WTC11 (cell line): Measurements from ENCODE around the gene BCL2L11. TPM values are rescaled to one million over a fixed set of nuclear protein-coding genes. Genes with fewer than 3 reads are reported as not detected.

ENCODE experiments used
- ATAC-seq: fragments of 200-7000 bp; cut with Tn5 transposase; 2 replicates; pipeline ENCODE4 v1.10.0; 2021; ENCODE audit warnings: mild to moderate bottlenecking, moderate library complexity
- CTCF ChIA-PET: fragments of 300-600 bp; sonication (Branson Sonifier 250); formaldehyde crosslinking; loops from one replicate; lab custom pipeline; 2021; ENCODE audit warnings: antibody characterized with exemption; lab: Charles Lee
- POLR2A ChIA-PET: fragments of 350-600 bp; sonication (Branson Sonifier 250); formaldehyde crosslinking; loops from one replicate; lab custom pipeline; 2021; ENCODE audit warnings: antibody characterized with exemption; lab: Charles Lee
- DNase-seq: peaks from one replicate; pipeline ENCODE4 v3.0.0; 2021; ENCODE audit warnings: low spot score
- H3K27ac Mint-ChIP-seq: 2 replicates; pipeline ENCODE4 v1.8.0; 2021; ENCODE audit warnings: mixed read lengths
- H3K27me3 Mint-ChIP-seq: 2 replicates; pipeline ENCODE4 v1.8.0; 2021; ENCODE audit warnings: low read depth, mild to moderate bottlenecking, moderate library complexity, mixed read lengths
- H3K36me3 Mint-ChIP-seq: 2 replicates; pipeline ENCODE4 v1.8.0; 2021; ENCODE audit warnings: mixed read lengths
- H3K4me1 Mint-ChIP-seq: 2 replicates; pipeline ENCODE4 v1.8.0; 2022; ENCODE audit warnings: mixed read lengths
- H3K4me3 Mint-ChIP-seq: 2 replicates; pipeline ENCODE4 v1.8.0; 2021; ENCODE audit warnings: mild to moderate bottlenecking, moderate library complexity, mixed read lengths
- H3K9me3 Mint-ChIP-seq: 2 replicates; pipeline ENCODE4 v1.8.0; 2021; ENCODE audit warnings: mixed read lengths
- AFF4 ChIP-seq: sonication (generic); formaldehyde crosslinking; IDR thresholded peaks from 2 replicates; pipeline ENCODE4 v1.8.1; 2023; ENCODE audit warnings: mild to moderate bottlenecking, missing genetic modification reagents, borderline replicate concordance
- ATF1 ChIP-seq: sonication (generic); formaldehyde crosslinking; IDR thresholded peaks from 2 replicates; pipeline ENCODE4 v1.8.1; 2023; ENCODE audit warnings: mild to moderate bottlenecking, moderate library complexity, missing genetic modification reagents
- ATF2 ChIP-seq: sonication (generic); formaldehyde crosslinking; IDR thresholded peaks from 2 replicates; pipeline ENCODE4 v1.8.1; 2022; ENCODE audit warnings: low read depth, missing genetic modification reagents, borderline replicate concordance
- E2F1 ChIP-seq: sonication (generic); formaldehyde crosslinking; IDR thresholded peaks from 2 replicates; pipeline ENCODE4 v1.8.0; 2022; ENCODE audit warnings: mild to moderate bottlenecking, missing genetic modification reagents
- ELF4 ChIP-seq: sonication (generic); formaldehyde crosslinking; IDR thresholded peaks from 2 replicates; pipeline ENCODE4 v1.8.1; 2022; ENCODE audit warnings: low read depth, mild to moderate bottlenecking, moderate library complexity, missing genetic modification reagents
- GRHL2 ChIP-seq: fragments of 250-450 bp; sonication (Bioruptor Pico); IDR thresholded peaks from 2 replicates; pipeline ENCODE4 v1.8.0; 2022; ENCODE audit warnings: mild to moderate bottlenecking, moderate library complexity; ENCODE audit not compliant: insufficient replicate concordance, severe bottlenecking
- MLX ChIP-seq: sonication (generic); formaldehyde crosslinking; IDR thresholded peaks from 2 replicates; pipeline ENCODE4 v1.8.1; 2023; ENCODE audit warnings: mild to moderate bottlenecking, missing genetic modification reagents, moderate library complexity
- MYBL2 ChIP-seq: sonication (generic); formaldehyde crosslinking; IDR thresholded peaks from 2 replicates; pipeline ENCODE4 v1.8.1; 2023; ENCODE audit warnings: mild to moderate bottlenecking, moderate library complexity, missing genetic modification reagents
- NFATC4 ChIP-seq: fragments of 250-450 bp; sonication (Bioruptor Pico); IDR thresholded peaks from 2 replicates; pipeline ENCODE4 v1.9.0; 2021; ENCODE audit warnings: mild to moderate bottlenecking
- NFE2L1 ChIP-seq: sonication (generic); formaldehyde crosslinking; IDR thresholded peaks from 2 replicates; pipeline ENCODE4 v1.8.1; 2023; ENCODE audit warnings: missing genetic modification reagents
- SMAD3 ChIP-seq: sonication (generic); formaldehyde crosslinking; IDR thresholded peaks from 2 replicates; pipeline ENCODE4 v1.8.0; 2022; ENCODE audit warnings: missing genetic modification reagents, mild to moderate bottlenecking, borderline replicate concordance
- SOX15 ChIP-seq: fragments of 250-450 bp; sonication (Bioruptor Pico); IDR thresholded peaks from 2 replicates; pipeline ENCODE4 v1.9.0; 2021; ENCODE audit warnings: mild to moderate bottlenecking
- STAT6 ChIP-seq: sonication (generic); formaldehyde crosslinking; conservative IDR thresholded peaks from 2 replicates; pipeline ENCODE4 v1.8.1; 2023; ENCODE audit warnings: mild to moderate bottlenecking, low read depth, missing genetic modification reagents, moderate library complexity
- ZBTB43 ChIP-seq: sonication (generic); formaldehyde crosslinking; IDR thresholded peaks from 2 replicates; pipeline ENCODE4 v1.8.1; 2023; ENCODE audit warnings: mild to moderate bottlenecking, missing genetic modification reagents
- ZNF396 ChIP-seq: fragments of 250-450 bp; sonication (Bioruptor Pico); IDR thresholded peaks from 2 replicates; pipeline ENCODE4 v1.8.0; 2021; ENCODE audit warnings: mild to moderate bottlenecking, moderate library complexity, borderline replicate concordance
- ZNF423 ChIP-seq: fragments of 250-450 bp; sonication (Bioruptor Pico); IDR thresholded peaks from 2 replicates; pipeline ENCODE4 v2.1.2; 2022; ENCODE audit warnings: mild to moderate bottlenecking, moderate library complexity
- ZNF532 ChIP-seq: fragments of 250-450 bp; sonication (Bioruptor Pico); IDR thresholded peaks from 2 replicates; pipeline ENCODE4 v1.9.0; 2021; ENCODE audit warnings: mild to moderate bottlenecking, borderline replicate concordance
- total RNA-seq: library from RNA; stranded (reverse); gene quantifications from 3 replicates; pipeline ENCODE4 v1.2.3, GENCODE V29; 2021

Gene BCL2L11
- total RNA-seq, 1 experiment from 2014 or later = 19.3 TPM

GRCh38 chr2:111208639-111209038, 87.9 kb downstream of the BCL2L11 start:
- peaks cover 20% of the 10 kb centered on the region for H3K36me3 Mint-ChIP-seq
- no peak overlapping the region for H3K4me3 Mint-ChIP-seq
- POLR2A ChIA-PET = no interaction called here
- 0 out of 2 replicates have a peak, but pooled peaks cover 3% of the 10 kb centered on the region for H3K27me3 Mint-ChIP-seq
- no peak for DNase-seq
- no peaks in the 10 kb centered on the region for H3K4me1 Mint-ChIP-seq
- TF ChIP-seq STAT6 (CRISPR knock-in tag) (no peak), SOX15 (CRISPR knock-in tag) (no peak), SMAD3 (CRISPR knock-in tag) (no peak), ELF4 (CRISPR knock-in tag) (no peak), ZNF423 (CRISPR knock-in tag) (no peak)
- no peak overlapping the region for H3K27ac Mint-ChIP-seq
- no peak for ATAC-seq
- CTCF ChIA-PET = no interaction called here
- peaks cover 22% of the 10 kb centered on the region for H3K9me3 Mint-ChIP-seq

- Mint-ChIP-seq H3K4me1 (no peaks in the 10 kb centered on the region), H3K36me3 (peaks cover 25% of the 10 kb centered on the region), H3K4me3 (no peak overlapping the region), H3K27ac (no peak overlapping the region), H3K9me3 (peaks cover 26% of the 10 kb centered on the region), H3K27me3 (0 out of 2 replicates have a peak, but pooled peaks cover 3% of the 10 kb centered on the region)
- no peak for DNase-seq
- POLR2A ChIA-PET = no interaction called here
- CTCF ChIA-PET = no interaction called here
- ATAC-seq = no peak
- TF ChIP-seq MLX (no peak), ZNF532 (CRISPR knock-in tag) (no peak), NFE2L1 (CRISPR knock-in tag) (no peak), ZBTB43 (CRISPR knock-in tag) (no peak), GRHL2 (no peak), E2F1 (CRISPR knock-in tag) (no peak), NFATC4 (no peak), MYBL2 (CRISPR knock-in tag) (no peak), AFF4 (CRISPR knock-in tag) (no peak), ATF1 (CRISPR knock-in tag) (no peak), ATF2 (CRISPR knock-in tag) (no peak), ZNF396 (no peak)
Observed at GRCh38 chr2:111209045-111209514, 88.4 kb downstream of the BCL2L11 start.
